Measurements from ENCODE around the gene MAP6.

MAP6 gene

GRCh38 chr11:75656044-75656727 lies 12.7 kb downstream of the MAP6 start:
- no peak for TF ChIP-seq CTCF (IDR thresholded peaks at IDR 0.05; ENCODE audit: low read depth, low read length, missing control alignments)
- no peak for DNase-seq (ENCODE audit: extremely low read depth, low read depth)
- H3K4me3 ChIP-seq (replicated peaks; ENCODE audit: low read depth, low read length), result no peak overlapping the region

GRCh38 chr11:75655605-75656004 lies 13.2 kb downstream of the MAP6 start:
- no peak for TF ChIP-seq CTCF (IDR thresholded peaks at IDR 0.05; ENCODE audit: low read depth, low read length, missing control alignments)
- H3K4me3 ChIP-seq (replicated peaks; ENCODE audit: low read depth, low read length), result no peak overlapping the region
- no peak for DNase-seq (ENCODE audit: extremely low read depth, low read depth)

GRCh38 chr11:75654314-75654713 lies 14.5 kb downstream of the MAP6 start:
- DNase-seq (ENCODE audit: extremely low read depth, low read depth), result no peak
- no peak overlapping the region for H3K4me3 ChIP-seq (replicated peaks; ENCODE audit: low read depth, low read length)
- TF ChIP-seq CTCF (IDR thresholded peaks at IDR 0.05; ENCODE audit: low read depth, low read length, missing control alignments), result no peak

- no peak for DNase-seq (ENCODE audit: extremely low read depth, low read depth)
- H3K4me3 ChIP-seq (replicated peaks; ENCODE audit: low read depth, low read length), result no peak overlapping the region
- no peak for TF ChIP-seq CTCF (IDR thresholded peaks at IDR 0.05; ENCODE audit: low read depth, low read length, missing control alignments)
Measured at GRCh38 chr11:75653532-75653931, 15.3 kb downstream of the MAP6 start.

- no peak for TF ChIP-seq CTCF (IDR thresholded peaks at IDR 0.05; ENCODE audit: low read depth, low read length, missing control alignments)
- H3K4me3 ChIP-seq (replicated peaks; ENCODE audit: low read depth, low read length), result no peak overlapping the region
- no peak for DNase-seq (ENCODE audit: extremely low read depth, low read depth)
Measured at GRCh38 chr11:75652936-75653335, 15.9 kb downstream of the MAP6 start.

- no peak overlapping the region for H3K4me3 ChIP-seq (replicated peaks; ENCODE audit: low read depth, low read length)
- no peak for DNase-seq (ENCODE audit: extremely low read depth, low read depth)
- TF ChIP-seq CTCF (IDR thresholded peaks at IDR 0.05; ENCODE audit: low read depth, low read length, missing control alignments), result no peak
Measured at GRCh38 chr11:75651218-75651617, 17.6 kb downstream of the MAP6 start.
